GM23338 (cell line): Measurements from ENCODE around the gene TNS3.

Experiments used
- CREB1 ChIP-seq: fragments of 250-450 bp; sonication (Bioruptor Pico); IDR thresholded peaks from 2 replicates; pipeline ENCODE4 v1.5.0; 2020; ENCODE audit warnings: low read depth, mild to moderate bottlenecking, moderate library complexity
- CTCF ChIP-seq, 2 experiments: fragments of 200-600 bp in 1 of 2; sonication (generic) in 1 of 2; conservative IDR thresholded peaks; 2 replicates each; pipeline versions ENCODE4 v1.5.1 to v1.6.1; 2016 to 2017; ENCODE audit warnings: antibody characterized with exemption in 2 of 2, low read depth in 2 of 2, mild to moderate bottlenecking in 2 of 2, moderate library complexity in 1 of 2
- EZH2 ChIP-seq: fragments of 200-600 bp; sonication (generic); IDR thresholded peaks from one replicate; pipeline ENCODE4 v1.8.0; 2017; ENCODE audit warnings: antibody characterized with exemption, mild to moderate bottlenecking, low read depth; ENCODE audit not compliant: unreplicated experiment
- EZH2phosphoT487 ChIP-seq: fragments of 200-600 bp; sonication (generic); IDR thresholded peaks from one replicate; pipeline ENCODE4 v1.8.1; 2018; ENCODE audit warnings: antibody characterized with exemption; ENCODE audit not compliant: unreplicated experiment
- POLR2AphosphoS5 ChIP-seq: IDR thresholded peaks from 2 replicates; pipeline ENCODE4 v1.6.1; 2016; ENCODE audit warnings: antibody characterized with exemption, low read depth
- REST ChIP-seq: IDR thresholded peaks from one replicate; pipeline ENCODE4 v1.6.1; 2018; ENCODE audit warnings: antibody characterized with exemption; ENCODE audit not compliant: unreplicated experiment

GRCh38 chr7:47538846-47539311, 43.0 kb downstream of the TNS3 start:
- TF ChIP-seq CTCF (conservative IDR thresholded peaks at IDR 0.05; ENCODE audit: low read depth in 2 of 2) (no peak), POLR2AphosphoS5 (no peak), EZH2 (no peak), EZH2phosphoT487 (no peak), CREB1 (no peak), REST (no peak)
